Measurements from ENCODE around the gene DNAI7.

DNAI7 gene, protein sequence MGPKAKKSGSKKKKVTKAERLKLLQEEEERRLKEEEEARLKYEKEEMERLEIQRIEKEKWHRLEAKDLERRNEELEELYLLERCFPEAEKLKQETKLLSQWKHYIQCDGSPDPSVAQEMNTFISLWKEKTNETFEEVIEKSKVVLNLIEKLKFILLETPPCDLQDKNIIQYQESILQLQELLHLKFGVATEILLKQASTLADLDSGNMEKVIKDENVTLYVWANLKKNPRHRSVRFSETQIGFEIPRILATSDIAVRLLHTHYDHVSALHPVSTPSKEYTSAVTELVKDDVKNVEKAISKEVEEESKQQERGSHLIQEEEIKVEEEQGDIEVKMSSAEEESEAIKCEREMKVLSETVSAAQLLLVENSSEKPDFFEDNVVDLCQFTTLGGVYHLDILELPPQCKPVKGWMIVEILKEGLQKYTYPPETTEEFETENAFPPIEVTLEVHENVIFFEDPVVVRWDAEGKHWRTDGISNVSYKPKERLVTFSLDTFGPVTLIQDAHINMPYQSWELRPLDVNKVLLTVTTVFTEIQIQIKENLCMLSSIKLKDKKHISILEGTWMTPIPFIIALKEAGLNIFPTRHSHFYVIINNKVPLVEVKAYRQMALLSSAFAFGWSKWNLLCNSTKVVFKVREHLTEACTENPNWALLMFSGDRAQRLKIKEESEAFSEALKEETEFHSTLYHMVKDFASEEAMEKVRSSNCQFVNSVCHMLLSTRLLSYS

DNA sequence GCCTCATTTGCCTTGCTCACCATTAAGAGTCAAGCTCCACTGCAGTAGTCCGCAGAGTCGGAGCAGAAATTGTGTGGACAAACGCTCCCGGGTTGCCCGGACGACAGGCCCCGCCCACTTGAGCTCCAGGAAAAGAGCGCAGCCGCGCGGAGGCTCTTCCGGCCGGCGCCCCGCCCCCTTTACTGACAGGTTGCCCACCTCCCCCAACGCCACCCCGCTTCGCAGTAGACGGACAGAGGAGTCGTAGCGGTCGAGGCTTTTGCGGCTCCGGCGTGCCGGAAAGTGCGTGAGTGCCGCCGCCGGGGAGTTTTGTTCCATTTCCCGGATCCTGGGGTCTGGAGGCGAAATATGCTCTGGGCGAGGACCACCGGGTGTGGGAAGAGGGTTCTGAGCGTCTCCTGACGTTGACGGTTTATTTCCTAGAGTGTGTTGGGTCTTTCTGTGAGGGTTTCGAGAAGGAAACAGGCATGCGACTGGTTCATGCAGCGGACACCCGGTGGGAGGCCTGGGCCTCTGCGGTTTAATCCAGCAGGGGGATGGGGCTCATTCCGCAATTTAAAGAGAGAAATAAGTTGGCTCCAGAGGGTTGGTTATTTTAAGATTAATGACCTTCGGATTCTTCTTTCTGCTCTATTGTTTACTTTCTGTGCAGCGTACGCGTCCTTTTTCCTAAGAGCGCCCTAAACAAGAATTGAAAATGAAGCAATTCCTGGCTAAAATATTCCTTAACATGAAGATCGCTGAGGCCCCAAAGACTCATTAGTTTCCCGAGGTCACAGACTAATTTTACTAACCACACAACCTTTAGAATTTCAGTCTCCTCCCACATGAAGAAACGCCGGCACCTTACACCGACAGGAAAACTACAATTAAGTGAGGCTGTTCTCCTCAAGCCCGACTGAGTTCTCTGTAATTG is at the start of gene DNAI7, which contains the start of gene ETFRF1:
Gene DNAI7 (minus strand): TSS at position 105 of the 916 bp plus-strand sequence. CDS start 82 bp downstream, at position 23.
Gene ETFRF1 (plus strand): TSS at position 182 of the 916 bp plus-strand sequence. CDS start 8,720 bp downstream, outside the sequence.
- DNase-seq (ENCODE audit: low read depth) = peak; percentile 74

DNA sequence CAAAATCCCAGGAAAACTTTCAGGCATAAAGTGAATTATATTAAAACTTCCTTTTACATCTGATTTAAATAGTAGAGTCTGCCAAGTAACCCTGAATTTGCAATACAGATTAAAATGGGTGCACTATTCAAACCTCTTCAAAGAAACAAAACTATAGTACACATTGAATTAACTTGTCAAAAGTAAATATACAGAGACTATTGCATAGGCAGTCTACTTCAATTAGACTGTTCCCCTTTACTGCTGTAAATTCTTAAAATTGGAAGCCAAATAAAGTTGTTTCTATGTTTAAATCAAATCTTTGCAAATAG is 48.7 kb upstream of the DNAI7 start:
- no peak for DNase-seq (ENCODE audit: low read depth)

DNA sequence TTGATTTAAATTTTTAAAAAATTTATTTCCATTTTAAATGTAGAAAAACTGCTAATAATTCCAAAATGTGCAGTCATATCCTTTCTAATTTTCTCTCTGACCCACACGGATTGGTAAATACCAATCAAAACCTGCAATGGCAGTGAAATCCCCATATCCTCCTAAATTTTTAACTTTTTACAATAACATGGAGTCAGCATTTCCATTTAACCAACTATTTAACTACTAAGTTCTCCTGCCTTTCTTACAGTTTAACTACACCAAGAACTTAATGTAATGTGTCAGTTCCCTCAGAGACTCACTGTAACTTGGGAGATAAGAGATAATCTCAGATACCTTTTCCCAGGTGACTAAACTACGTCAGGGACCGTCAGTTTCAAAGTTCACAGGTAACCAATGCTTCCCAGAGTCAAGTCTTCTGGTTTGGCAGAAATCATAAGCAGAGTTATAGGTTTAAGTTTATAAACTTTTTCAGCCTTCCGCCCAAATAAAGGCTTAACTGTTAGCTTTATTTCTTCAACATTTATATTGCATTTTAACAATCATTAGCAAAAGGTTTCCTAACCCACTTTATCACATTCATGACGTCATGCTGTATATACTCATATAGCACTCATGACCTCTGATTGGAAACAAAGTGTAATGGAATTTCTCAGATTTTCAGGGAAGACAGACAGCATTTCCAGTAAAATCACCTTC is 48.2 kb upstream of the DNAI7 start:
- no peak for DNase-seq (ENCODE audit: low read depth)

DNA sequence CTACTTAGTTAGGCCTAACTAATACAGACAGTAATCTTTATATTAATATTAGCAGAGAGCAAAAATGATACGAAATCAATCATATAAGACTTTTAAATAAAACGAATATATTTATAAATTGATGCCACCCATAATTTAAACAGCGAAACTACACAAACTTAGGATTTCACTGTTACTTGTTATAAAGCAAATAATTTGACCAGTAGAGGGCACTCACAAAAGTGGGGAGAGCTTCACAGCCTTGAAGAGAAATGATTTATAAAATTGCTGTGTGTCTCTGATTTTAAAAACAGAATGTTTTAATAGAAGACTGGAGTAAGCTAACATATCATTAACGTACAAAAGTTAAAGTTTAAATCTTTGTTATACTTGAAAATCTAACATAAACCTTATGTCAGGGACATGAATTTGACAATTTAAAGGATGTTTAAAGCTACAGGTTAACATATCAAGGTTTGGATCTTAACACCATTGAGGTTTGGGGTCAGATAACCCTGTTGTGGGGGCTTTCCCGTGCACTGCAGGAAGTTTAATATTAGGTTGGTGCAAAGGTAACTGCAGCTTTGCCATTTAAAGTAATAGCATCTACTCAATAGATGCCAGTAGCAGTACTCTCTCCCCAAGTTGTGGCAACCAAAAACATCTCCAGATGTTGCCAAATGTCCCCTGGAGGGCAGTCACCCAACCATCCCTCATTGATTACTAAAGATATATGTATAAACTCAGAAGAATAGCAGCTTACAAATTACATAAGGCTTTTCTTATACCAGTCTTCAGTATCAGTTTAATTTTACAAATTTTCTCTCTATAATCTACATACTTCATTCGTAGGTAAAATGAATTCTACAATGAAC is 46.4 kb upstream of the DNAI7 start:
- DNase-seq (ENCODE audit: low read depth) = no peak

DNA sequence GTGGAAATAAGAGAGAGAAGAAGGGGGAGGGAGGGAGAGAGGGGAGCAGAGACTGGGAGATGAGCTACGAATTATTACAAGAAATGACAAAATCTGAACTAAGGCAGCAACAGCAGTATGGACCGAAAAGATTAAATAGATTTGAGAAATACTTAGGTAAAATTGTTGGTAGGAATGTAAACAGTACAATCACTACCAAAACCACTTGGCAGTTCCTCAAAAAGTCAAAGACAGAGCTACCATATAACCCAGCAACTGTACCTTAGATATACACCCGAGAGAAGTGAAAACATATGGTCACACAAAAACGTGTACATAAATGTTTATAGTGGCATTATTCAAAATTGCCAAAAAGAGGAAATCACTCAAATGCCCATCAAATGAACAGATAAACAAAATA is 41.7 kb upstream of the DNAI7 start:
- no peak for DNase-seq (ENCODE audit: low read depth)

DNA sequence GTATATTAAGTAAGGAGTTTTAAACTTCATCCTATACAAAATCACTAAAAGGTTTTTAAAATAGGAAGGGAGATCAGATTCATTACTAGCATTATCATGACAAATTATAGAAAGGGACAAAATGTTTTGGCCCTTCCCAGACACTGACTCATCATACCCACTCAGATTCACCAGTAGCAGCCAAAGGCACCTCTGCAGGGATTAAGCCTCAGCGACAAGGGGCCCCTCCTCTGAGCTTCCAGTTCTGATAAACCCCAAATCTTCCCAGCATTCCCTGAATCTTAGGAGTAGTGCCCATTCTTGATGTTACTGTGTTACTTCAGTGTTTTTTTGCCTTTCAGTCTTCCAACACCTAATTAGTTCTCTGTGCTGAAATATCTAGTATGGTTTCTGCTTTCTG is 41.2 kb upstream of the DNAI7 start:
- no peak for DNase-seq (ENCODE audit: low read depth)

DNA sequence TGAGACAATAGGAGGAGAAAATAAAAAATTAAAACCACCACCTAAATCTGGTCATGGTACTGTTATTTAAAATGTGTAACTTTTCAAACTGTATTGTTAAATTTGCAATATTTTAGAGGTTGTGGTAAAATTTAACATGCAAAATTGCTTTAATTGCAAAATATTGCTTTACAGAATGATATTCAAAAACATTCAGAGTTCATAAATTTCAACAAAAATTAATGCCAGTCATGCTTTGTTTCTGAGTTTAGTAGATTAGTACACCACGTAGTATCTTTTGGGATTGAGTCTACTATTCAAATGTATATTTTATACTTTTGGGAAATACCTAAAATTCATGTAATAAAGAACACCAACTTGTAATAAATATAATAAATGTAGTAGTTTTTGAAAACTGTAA is 18.4 kb upstream of the DNAI7 start:
- no peak for DNase-seq (ENCODE audit: low read depth)

DNA sequence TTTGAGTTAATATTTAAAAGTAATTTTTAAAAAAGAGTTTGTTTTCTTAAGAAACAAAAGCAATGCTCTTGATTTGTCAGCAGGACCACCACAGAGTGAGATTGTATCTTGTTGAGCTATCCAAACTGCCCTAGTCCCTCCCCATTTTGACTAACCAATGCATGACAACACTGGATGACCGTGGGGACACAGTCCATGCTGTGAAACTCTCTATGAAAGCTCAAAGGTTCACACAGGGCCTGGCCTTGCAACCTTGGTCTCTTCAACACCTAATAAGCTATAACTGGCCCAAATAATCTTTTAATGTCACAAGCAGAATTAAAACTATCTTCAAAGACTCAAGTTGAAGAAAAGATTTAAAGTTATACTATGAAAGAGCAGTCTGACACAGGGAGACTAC is 13.6 kb upstream of the DNAI7 start:
- no peak for DNase-seq (ENCODE audit: low read depth)

DNA sequence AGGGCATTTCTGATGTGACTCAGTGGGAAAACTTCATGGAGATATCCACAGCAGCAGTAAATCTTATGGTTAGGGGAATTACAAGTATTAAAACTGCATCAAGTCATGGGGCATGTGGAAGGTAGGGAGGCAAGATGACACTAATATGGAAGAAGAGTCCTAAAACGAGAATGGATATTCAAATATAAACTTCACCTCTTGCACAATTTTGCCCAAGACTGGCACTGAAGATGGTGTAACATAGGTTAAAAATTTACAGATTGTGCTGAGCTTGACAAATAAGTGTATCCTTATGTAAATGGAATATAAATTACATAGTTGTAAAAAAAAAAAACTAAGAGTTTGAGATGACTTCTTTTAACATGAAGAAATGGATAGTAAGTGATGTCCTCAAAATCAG is 12.9 kb upstream of the DNAI7 start:
- DNase-seq (ENCODE audit: low read depth) = no peak

DNA sequence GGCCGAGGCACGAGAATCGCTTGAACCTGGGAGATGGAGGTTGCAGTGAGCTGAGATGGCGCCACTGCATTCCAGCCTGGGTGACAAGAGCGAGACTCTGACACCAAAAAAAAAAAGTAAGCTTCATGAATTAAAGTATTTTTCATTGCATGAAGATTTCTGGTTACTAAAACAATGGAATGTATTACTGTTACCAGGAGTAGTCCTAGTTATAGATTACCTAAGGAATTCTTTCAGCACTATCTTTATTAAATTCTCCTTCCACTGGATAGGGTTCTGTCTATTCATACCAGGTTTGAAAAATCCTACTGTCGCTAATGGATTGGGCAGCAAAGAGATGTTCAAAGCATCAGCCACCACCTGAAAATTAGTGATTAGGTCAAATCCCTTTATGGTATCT is 12.5 kb upstream of the DNAI7 start:
- no peak for DNase-seq (ENCODE audit: low read depth)

DNA sequence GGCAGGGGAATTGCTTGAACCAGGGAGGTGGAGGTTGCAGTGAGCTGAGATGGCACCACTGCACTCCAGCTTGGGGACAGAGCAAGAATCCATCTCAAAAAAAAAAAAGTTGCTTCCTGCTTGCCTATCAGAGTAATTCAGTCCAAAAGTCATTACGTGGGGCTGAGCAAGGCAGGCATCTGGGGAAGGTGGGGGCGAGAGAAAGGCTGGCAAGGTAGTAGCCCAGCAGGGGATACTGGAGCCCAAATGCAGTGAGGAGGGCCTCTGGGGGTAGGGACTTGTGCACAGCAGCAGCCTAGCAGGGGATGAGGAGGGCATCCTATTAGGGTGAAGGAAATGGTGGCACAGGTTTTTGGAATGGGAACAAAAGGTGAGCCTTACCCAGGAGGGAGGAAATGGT is 7.2 kb upstream of the DNAI7 start:
- DNase-seq (ENCODE audit: low read depth) = no peak

DNA sequence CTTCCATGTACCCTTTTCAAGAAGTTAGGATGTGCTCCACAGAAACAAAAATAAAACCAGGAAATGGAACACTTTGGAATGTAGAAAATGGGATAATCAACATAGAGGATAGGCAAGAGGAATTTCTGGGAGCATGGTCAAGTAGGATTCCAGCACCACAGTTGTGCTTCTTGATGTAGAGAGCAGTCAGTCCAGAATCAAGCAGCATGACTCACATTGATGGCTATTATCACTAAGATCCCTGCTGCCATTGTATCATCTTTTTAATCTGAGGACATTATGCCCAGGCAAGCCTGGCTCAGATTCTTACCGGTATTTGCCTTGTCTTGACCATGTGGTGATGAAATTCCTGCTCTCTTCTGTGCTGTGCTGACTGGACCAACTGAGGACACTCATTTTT is 5.7 kb upstream of the DNAI7 start:
- DNase-seq (ENCODE audit: low read depth) = no peak

DNA sequence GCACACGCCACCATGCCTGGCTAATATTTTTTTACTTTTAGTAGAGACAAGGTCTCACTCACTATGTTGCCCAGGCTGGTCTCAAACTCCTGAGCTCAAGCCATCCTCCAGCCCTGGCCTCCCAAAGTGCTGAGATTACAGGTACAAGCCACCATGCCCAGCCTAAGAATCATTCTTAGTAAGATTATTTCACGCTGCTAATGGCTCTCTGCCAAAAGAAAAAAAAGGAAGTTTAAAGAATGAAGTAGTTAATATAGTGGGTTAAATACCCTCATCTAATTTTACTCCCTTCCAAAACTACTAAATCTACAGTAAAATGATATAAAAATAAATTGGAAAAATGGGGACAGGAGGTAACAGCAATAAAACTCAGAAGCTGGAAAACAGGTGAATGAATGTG is 2.6 kb upstream of the DNAI7 start:
- DNase-seq (ENCODE audit: low read depth) = no peak

DNA sequence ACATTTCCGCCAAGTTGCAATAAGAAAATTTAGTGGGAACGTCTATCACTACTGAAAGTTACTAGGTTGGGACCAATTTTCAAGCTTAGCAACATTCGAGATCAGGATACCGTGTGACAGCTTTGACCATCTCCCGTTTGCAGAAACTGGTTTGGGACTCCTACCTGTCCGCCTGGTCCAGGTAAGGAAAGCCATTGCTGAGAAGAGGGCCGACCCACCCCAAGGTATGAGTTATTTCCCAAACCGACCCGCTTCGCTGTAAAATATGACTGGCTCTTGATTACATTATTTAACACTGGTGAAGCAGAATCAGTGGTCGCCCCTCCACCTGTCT is 271 bp downstream of the DNAI7 start:
- DNase-seq (ENCODE audit: low read depth) = no peak

DNA sequence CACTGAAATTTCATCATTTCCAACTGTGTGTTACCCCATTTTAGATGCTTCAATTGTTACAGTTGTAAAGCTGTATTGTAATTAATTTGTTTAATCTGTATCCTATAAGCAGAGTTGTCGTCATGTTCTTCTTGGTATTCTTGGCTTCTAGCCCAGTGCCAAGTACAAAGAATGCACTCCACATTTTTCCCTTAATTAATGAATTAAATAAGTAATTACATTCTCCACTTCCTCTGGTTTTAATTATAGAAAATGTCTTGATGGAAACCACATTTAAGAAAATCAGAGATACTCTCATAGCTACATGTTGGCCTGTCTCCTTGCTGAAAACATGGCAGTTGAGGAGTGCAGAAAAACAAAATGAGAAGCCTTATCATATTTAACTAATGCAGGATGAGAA is 746 bp downstream of the DNAI7 start:
- DNase-seq (ENCODE audit: low read depth) = no peak

DNA sequence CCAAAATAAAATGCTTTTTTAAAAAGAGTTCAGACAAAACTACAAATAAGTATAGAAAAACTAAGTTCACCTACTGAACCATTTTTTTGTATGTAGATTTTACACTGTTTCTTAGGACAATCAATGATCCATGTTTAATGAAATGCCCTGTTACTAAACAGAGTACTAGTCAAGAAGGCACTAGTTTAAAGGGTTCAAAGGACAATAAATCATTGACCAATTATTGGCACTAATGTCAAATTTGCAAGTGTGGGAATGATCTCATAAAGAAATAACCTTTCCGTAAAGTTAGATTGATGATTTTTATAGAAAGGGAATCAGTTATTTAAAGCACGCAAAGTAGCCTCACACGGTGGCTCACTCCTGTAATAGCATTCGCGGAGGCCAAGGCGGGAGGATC is 4.2 kb downstream of the DNAI7 start:
- DNase-seq (ENCODE audit: low read depth) = no peak

DNA sequence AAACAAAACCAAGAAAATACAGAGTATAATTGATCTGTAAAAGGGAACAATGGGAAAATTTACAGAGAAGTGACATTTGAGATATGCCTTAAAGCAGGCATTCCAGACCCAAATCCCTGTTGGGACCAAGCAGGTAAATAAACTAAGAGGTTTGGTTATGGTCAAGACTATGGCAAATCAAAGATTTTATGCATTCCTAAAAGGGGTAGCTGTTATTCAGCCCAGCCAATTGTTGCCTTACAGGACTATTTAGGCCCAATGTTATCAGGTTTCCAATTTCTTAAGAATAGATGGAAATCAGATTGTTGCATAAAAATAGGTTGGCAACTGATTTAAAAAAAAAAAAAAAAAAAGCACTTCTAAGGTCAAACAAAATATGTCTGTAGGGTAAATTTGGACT is 5.3 kb downstream of the DNAI7 start:
- DNase-seq (ENCODE audit: low read depth) = no peak

DNA sequence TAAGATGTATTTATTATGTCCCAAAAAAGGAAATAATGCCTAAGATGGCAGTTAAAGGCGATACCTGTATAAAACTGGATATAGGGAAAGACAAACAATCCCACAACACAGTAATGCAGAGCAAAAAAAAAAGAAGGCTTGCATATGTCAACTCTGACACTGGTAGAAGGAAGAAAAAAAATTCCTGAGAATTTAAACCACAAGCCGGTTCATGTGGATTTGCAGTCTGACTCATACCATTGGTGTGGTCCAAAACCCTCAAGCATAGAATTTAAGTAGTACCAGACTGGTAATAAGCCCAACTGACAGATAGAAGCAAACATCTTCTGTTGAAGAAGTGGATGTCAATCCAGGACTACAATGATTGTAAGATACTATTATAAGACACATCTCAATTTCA is 7.2 kb downstream of the DNAI7 start:
- DNase-seq (ENCODE audit: low read depth) = no peak

DNA sequence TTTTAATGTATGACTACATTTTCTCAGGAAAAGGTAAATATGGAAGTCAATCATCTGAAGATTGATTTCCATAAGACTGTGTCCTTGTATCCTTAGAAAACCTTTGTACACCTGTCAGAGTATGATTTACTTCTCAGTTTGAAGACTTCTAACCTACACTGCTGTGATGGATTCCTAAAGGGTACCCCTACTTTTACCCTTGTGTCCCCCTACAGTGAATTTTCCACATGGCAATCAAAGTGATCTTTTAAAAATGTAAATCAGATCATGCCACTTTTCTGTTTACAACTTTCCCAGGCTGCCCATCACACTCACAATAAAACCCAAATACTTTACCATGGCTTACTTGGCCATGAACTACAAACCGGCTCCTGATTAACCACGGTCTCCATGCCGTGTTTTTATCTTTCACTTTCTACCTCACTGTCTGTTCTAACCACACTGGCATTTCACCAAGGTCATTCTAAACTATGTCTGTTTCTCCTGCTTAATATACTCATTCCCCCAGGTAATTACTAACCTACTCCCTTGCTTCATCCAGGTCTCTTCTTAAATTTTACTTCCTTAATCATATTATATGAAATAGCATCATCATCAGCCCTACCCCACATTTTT is 8.1 kb downstream of the DNAI7 start:
- DNase-seq (ENCODE audit: low read depth) = no peak

DNA sequence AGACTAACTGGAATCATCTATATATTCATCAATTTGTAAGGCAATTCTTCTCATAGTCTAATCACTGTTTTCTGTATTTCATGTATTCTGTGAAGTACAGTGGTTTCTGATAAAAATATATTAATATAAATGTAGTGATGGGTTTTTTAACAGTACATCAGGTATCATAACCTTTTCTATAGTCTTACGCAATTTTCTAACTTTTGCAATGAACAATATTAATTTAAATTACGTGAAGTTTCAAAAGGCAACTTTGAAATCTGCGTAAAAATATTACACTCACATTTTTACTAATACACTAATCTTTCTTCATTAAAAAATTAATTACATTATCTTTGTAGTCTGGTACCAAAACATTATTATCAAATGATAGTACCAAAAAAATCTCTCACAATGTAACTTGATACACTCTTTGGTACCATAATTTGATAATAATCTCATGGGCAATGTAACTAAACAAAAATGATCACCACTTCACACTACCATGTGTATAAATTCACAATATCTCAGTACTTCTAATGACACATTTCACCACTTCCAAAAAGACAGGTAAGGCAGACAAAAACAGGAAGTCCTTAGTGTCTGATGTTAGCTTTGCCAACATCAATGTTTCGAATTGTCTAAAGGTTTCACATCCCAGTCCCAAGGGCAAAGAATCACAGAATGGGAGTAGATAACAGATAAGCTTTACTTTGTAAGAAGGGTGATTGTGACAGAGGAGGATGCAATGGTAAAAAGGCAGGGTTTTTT is 8.7 kb downstream of the DNAI7 start:
- no peak for DNase-seq (ENCODE audit: low read depth)
